Measurements from ENCODE around the gene PRSS53. TPM values are rescaled to one million over a fixed set of nuclear protein-coding genes. Genes with fewer than 3 reads are reported as not detected.

Gene PRSS53
- total RNA-seq, 1 donor from 2014 or later: 1.2 TPM

DNA sequence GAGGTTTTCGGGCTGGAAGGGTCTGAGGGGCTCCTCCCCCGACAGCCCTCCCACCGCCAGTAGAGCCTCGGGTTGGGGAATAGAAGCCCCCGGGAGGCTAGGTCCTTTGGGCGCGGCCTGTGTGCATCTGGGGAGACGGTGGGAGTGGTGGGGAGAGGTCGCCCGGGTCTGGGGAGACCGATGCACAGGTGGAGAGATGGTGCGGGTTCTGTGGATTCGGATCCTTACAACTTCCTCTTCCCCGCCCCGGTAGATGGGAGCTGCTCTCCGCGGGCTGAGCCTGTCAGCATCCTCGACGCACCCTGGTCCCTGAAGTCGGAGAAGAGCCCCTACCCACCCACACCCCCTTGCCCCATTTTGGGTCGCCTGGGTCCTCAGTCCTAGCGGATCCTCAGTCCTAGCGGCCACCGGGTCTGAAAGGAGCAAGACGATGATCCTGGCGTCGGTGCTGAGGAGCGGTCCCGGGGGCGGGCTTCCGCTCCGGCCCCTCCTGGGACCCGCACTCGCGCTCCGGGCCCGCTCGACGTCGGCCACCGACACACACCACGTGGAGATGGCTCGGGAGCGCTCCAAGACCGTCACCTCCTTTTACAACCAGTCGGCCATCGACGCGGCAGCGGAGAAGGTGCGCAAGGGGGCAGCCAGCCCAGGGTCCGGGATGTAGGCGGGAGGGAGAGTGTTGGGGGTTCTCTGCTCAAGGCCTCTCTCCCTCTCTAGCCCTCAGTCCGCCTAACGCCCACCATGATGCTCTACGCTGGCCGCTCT lies 20.2 kb upstream of the PRSS53 start:
- Histone ChIP-seq H3K27me3 (ENCODE audit: low read depth) (no peaks in the 10 kb centered on the region), H3K4me1 (peaks cover 54% of the 10 kb centered on the region), H3K36me3 (peaks cover 34% of the 10 kb centered on the region), H3K27ac (replicated peaks) (peak overlapping the region; percentile 96), H3K4me3 (peak overlapping the region; percentile 98), H3K9me3 (replicated peaks) (no peaks in the 10 kb centered on the region)
- intact Hi-C loops (cut with micrococcal nuclease): no loop called here
- DNase-seq: no peak
- TF ChIP-seq, protein P1, sequence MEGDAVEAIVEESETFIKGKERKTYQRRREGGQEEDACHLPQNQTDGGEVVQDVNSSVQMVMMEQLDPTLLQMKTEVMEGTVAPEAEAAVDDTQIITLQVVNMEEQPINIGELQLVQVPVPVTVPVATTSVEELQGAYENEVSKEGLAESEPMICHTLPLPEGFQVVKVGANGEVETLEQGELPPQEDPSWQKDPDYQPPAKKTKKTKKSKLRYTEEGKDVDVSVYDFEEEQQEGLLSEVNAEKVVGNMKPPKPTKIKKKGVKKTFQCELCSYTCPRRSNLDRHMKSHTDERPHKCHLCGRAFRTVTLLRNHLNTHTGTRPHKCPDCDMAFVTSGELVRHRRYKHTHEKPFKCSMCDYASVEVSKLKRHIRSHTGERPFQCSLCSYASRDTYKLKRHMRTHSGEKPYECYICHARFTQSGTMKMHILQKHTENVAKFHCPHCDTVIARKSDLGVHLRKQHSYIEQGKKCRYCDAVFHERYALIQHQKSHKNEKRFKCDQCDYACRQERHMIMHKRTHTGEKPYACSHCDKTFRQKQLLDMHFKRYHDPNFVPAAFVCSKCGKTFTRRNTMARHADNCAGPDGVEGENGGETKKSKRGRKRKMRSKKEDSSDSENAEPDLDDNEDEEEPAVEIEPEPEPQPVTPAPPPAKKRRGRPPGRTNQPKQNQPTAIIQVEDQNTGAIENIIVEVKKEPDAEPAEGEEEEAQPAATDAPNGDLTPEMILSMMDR (IDR thresholded peaks at IDR 0.05; ENCODE audit: borderline replicate concordance): no peak

DNA sequence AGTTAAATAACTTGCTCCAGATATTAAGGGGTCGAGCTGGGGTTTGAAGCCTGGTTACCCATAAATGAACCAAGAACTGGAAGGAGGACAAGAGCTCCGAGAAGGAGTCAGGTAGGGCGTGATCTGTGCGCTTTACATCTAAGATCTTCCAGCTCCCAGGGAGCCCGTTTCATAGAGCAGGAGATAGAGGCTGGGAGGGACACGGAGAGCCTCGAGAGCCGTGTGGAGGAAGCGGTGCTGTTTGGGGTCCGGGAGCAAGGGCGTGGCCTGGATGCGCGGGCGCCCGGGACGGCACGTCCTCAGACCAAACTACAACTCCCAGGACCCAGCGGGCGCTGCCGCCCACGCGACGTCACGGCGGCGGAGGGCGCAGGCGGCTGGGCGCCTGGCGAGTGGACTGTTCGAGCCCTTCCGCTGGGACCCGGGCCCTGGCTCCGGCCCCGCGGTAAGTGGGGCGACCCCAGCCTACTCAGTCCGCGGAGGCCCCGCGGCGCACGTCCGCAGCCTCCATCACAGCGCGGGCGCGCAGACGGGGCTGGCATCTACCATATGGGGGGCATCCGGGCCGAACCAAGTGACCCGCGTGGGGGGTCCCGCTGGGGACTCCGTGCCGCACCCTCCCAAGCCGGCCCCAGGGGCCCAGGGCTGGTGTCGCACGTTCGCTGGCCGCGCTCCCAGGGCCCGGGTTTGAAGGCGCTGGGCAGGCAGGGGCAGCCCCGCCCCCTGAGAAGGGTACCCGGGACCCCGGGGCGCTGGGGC lies 19.5 kb upstream of the PRSS53 start, which contains the start of gene BCKDK:
TSS of gene BCKDK (plus strand) at position 352 of the 759 bp plus-strand sequence. CDS start 838 bp downstream, outside the sequence.
- peak; percentile 87 for DNase-seq
- peaks cover 34% of the 10 kb centered on the region for H3K36me3 ChIP-seq
- H3K4me1 ChIP-seq: peaks cover 47% of the 10 kb centered on the region
- intact Hi-C loops (cut with micrococcal nuclease): no loop called here
- peak within 1 kb of the TSS; percentile 98 for H3K4me3 ChIP-seq
- H3K27me3 ChIP-seq (ENCODE audit: low read depth): no peaks in the 10 kb centered on the region
- H3K27ac ChIP-seq (replicated peaks): peak within 1 kb of the TSS; percentile 96
- no peaks in the 10 kb centered on the region for H3K9me3 ChIP-seq (replicated peaks)
- TF ChIP-seq, protein P1 (IDR thresholded peaks at IDR 0.05; ENCODE audit: borderline replicate concordance): no peak

DNA sequence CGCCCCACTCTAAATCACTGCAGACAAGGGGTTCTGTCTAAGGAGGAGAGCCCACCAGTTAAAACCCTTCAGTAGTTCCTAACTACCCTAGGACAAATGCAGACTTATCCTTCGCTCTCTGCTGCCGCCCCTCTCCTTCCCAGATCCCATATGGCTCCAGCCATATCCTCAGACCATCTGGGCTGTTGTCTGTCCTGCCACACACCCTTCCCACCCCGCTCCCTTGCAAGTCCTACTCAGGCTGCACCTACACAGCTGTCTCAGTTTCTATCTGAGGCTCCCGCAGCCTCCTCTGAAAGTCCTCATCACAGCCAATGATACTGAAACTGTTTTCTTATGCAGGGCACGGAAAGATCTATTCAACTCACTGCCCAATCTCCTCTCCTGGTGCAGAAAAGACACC lies 18.7 kb upstream of the PRSS53 start:
- no peaks in the 10 kb centered on the region for H3K9me3 ChIP-seq (replicated peaks)
- H3K36me3 ChIP-seq: peaks cover 33% of the 10 kb centered on the region
- H3K4me1 ChIP-seq: peaks cover 39% of the 10 kb centered on the region
- H3K27me3 ChIP-seq (ENCODE audit: low read depth): no peaks in the 10 kb centered on the region
- intact Hi-C loops (cut with micrococcal nuclease): no loop called here
- peak overlapping the region; percentile 98 for H3K4me3 ChIP-seq
- no peak for DNase-seq
- TF ChIP-seq, protein P1 (IDR thresholded peaks at IDR 0.05; ENCODE audit: borderline replicate concordance): no peak
- H3K27ac ChIP-seq (replicated peaks): peak overlapping the region; percentile 96

DNA sequence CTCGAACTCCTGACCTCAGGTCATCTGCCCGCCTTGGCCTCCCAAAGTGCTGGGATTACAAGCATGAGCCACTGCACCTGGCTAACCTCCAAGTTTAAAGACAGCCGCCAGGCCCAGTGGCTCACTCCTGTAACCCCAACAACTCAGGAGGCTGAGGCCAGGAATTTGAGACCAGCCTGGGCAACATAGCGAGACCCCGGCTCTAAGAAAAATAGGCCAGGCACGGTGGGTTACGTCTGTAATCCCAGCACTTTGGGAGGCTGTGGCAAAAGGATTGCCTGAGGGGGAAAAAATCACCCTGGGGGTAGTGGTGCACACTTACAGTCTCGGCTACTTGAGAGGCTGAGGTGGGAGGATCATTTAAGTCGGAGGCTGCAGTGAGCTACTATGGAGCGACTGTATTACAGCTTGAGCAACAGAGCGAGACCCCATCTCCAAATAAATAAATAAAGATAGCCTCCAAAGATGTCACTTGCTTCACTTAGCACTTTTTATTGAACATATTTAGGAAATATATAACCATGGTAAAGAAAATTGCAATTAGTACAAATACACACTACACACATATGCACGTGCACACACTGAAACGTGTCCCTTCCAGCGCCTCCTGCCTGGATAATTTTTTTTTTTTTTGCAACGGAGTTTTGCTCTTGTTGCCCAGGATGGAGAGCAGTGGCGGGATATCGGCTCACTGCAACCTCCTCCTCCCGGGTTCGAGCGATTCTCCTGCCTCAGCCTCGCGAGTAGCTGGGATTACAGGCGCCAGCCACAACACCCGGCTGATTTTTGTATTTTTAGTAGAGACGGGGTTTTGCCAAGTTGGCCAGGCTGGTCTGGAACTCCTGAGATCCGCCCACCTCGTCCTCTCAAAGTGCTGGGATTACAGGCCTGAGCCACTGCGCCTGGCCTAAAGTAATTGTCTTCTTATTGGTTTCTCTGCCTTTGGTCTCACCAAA lies 18.0 kb upstream of the PRSS53 start:
- Histone ChIP-seq H3K4me1 (peaks cover 32% of the 10 kb centered on the region), H3K9me3 (replicated peaks) (no peaks in the 10 kb centered on the region), H3K4me3 (no peak overlapping the region), H3K27me3 (ENCODE audit: low read depth) (no peaks in the 10 kb centered on the region), H3K27ac (replicated peaks) (peak overlapping the region; percentile 96), H3K36me3 (peaks cover 26% of the 10 kb centered on the region)
- intact Hi-C loops (cut with micrococcal nuclease): no loop called here
- TF ChIP-seq, protein P1 (IDR thresholded peaks at IDR 0.05; ENCODE audit: borderline replicate concordance): no peak
- no peak for DNase-seq
